Glomerular visceral epithelial cell (primary cell): ENCODE data around the gene JMJD1C.
"Not testable (repeated sequence)": the region's sequence is repeated elsewhere in the genome, so short reads cannot be mapped to it uniquely, and the experiment has no call there.

Source experiments
- DNase-seq: peaks from one replicate; pipeline ENCODE4 v3.0.0-alpha.2; 2016; ENCODE audit errors: extremely low spot score

JMJD1C gene, protein sequence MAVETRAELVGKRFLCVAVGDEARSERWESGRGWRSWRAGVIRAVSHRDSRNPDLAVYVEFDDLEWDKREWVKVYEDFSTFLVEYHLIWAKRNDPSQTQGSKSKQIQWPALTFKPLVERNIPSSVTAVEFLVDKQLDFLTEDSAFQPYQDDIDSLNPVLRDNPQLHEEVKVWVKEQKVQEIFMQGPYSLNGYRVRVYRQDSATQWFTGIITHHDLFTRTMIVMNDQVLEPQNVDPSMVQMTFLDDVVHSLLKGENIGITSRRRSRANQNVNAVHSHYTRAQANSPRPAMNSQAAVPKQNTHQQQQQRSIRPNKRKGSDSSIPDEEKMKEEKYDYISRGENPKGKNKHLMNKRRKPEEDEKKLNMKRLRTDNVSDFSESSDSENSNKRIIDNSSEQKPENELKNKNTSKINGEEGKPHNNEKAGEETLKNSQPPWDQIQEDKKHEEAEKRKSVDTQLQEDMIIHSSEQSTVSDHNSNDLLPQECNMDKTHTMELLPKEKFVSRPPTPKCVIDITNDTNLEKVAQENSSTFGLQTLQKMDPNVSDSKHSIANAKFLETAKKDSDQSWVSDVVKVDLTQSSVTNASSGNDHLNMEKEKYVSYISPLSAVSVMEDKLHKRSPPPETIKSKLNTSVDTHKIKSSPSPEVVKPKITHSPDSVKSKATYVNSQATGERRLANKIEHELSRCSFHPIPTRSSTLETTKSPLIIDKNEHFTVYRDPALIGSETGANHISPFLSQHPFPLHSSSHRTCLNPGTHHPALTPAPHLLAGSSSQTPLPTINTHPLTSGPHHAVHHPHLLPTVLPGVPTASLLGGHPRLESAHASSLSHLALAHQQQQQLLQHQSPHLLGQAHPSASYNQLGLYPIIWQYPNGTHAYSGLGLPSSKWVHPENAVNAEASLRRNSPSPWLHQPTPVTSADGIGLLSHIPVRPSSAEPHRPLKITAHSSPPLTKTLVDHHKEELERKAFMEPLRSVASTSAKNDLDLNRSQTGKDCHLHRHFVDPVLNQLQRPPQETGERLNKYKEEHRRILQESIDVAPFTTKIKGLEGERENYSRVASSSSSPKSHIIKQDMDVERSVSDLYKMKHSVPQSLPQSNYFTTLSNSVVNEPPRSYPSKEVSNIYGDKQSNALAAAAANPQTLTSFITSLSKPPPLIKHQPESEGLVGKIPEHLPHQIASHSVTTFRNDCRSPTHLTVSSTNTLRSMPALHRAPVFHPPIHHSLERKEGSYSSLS (N-terminal part only)

DNA sequence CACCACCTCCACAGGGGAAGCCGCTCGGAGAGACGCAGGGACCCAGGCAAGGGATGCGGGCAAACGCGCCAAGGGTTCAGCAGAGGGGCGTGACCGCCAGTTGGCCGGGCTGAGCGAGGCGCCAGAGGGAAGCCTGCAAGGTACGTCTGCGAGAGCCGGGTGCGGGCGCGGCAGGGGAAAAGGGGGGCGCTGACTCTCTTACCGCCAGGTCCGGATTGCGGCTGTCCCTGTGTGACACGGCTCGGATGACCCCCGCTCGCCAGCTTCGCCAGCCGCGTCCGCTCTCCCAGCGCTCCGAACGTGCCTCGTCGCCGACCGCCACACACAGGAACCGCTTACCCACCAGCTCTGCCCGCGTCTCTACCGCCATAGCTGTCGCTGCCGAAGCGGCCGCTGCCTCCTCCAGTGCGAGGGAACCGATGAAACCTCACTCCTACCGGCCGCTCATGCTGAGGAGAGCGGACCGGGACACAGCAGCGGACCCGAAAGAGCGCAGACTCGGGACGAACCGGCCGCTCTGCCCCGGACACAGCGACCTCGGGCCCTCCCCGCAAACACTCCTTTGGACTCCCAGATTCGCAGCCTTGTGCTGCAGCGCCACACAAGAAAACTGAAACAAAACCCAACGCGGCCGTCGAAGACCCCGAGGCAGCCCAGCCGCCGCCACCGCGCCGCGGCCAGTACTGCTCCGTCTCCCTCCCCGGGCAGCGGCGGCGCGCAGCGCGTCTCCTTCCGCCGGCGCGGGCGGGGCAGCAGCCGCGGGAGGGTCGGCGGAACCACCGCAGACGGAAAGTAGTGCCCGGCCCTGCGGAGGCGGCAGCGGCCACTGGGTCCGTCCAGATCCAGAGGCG is at the start of gene JMJD1C:
Gene JMJD1C (minus strand): TSS at position 685 of the 851 bp plus-strand sequence. CDS start 315 bp downstream, at position 370.
- peak; percentile 84 for DNase-seq

GRCh38 chr10:63515002-63515763 is 49.4 kb upstream of the JMJD1C start:
- peak; percentile 62 for DNase-seq

DNA sequence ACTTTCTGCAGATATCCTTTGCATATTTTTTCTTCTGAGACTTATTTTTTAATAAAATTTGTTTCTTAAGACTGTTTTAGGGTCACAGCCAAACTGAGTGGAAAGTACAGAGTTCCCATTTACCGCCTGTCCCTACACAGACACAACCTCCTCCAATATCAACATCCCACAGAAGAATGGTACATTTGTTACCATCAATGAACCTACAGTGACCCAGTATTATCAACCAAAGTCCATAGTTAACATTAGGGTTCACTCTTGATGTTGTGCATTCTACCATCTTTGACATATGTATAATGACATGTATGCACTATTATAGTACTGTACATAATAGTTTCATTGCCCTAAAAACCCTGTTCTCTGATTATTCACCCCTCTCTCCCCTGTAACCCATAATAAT is 40.8 kb upstream of the JMJD1C start:
- DNase-seq = no peak

DNA sequence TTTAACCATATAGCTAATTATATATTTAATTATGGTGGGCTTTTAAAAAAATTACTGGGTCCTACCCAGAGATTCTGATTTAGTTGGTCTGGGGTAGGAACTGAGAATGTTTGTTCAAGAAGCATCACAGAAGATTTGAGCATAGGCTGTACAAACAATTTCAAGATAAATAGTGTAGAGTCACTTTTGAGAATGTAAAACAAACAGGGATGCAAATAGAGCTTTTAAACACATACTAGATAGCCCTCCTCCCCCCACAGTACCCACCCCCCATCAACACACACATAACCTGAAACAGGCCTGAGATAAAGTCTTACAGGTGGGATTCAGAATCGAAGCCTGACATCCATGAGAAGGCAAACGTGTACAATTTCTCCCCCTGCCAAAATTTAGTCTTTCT is 39.8 kb upstream of the JMJD1C start:
- no peak for DNase-seq

- DNase-seq = no peak
Observed at GRCh38 chr10:63504145-63504881, 38.5 kb upstream of the JMJD1C start.

GRCh38 chr10:63503395-63503794 is 37.6 kb upstream of the JMJD1C start:
- no peak for DNase-seq

- DNase-seq = no peak
Observed at GRCh38 chr10:63502832-63503231, 37.1 kb upstream of the JMJD1C start.

DNA sequence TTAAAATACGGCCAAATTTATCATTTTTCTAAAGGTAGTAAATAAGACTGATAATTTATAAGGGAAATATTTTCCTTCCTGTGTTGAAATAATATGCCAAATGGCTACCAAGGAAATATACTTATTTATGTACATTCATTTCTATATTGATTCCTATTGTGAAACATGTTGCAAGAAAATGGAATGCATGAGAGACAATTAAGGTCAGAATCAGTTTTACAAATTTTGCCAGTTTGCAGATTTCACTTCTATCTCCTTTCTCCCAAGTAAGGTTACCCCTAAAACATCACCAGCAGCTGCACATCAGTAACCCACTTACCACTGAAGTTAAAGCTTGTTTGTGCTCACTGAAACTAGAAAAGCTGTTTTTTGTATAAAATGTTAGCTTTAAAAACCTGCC is 36.2 kb upstream of the JMJD1C start:
- DNase-seq = no peak

GRCh38 chr10:63500551-63500950 is 34.8 kb upstream of the JMJD1C start:
- not testable (repeated sequence) for DNase-seq

DNA sequence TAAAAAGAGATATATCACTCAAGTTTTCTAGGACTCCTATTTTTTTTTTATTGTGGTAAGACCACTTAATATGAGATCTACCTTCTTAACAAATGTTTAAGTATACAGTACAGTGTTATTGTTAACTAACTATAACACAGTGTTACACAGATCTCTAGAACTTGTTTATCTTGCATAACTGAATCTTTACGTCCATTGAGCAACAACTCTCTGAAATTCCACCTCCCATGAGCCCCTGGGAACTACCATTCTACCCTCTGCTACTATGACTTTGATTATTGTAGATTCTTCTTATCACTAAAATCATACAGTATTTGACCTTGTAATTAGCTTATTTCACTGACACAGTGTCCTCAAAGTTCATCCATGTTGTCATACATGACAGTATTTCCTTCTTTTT is 32.9 kb upstream of the JMJD1C start:
- no peak for DNase-seq

DNA sequence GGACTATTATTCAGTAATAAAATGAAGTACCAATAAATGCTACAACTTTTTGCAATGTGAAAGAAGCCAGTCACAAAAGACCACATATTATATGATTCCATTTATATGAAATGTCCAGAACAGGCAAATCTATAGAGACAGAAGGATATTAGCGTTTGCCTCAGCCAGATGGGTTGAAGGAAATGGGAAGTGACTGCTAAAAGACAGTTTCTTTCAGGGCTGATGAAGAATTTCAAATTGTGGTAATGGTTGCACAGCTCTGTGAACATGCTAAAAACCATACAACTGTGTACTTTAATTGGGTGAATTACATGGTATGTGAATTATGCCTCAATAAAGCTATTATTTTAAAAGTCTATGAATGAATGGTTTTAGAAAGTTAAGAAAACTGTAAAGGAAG is 31.5 kb upstream of the JMJD1C start:
- no peak for DNase-seq

DNA sequence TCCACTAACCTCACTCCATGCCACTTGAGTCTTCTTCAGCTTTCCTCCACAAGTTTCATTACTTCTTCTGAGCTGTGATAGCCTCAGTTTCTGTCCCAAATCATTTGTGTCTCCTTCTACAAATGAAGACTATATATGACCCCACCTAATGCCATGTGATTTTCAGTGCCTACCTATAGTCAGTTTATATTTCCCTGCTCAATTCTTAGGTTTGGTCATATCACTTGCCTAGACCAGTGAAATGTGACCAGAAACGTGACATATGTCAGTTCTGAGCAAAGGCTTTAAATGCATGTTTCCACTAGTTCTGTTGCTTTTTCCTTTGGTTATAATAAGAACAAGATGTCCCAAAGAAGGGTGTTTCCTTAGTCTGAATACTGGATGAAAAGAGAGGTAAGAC is 30.8 kb upstream of the JMJD1C start:
- DNase-seq = no peak

DNA sequence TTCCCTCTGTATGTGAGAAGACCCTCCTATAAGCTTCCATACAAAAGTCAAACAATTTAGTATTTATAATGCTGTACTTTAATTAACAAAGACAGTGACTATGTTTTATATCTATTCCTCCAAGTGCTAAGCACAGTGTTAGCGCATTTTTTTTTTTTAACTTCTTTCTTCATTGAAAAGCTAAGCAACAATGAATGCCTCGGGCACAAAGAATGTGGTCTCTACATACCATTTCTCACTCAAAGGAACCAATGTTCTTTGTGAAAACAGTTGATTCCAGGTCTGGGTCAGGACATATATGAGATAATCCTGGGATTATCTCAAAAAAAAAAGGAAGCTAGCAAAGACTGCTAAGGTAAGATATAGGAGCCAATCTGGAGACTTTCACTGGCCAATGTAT is 29.2 kb upstream of the JMJD1C start:
- DNase-seq = no peak

GRCh38 chr10:63493004-63493403 is 27.2 kb upstream of the JMJD1C start:
- DNase-seq = no peak

DNA sequence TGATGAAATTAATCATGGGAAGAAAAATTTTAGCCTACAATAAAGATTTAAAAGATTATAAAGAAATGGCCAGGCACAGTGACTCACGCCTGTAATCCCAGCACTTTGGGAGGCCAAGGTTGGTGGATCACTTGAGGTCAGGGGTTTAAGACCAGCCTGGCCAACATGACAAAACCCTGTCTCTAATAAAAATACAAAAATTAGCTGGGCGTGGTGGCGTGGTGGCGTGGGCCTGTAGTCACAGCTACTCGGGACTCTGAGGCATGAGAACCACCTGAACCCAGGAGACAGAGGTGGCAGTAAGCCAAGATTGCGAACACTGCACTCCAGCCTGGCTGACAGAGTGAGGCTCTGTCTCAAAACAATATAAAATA is 26.5 kb upstream of the JMJD1C start:
- peak; percentile 38 for DNase-seq

- DNase-seq = peak; percentile 25
Observed at GRCh38 chr10:63491588-63492316, 26.0 kb upstream of the JMJD1C start.

- no peak for DNase-seq
Observed at GRCh38 chr10:63489838-63490237, 24.1 kb upstream of the JMJD1C start.

DNA sequence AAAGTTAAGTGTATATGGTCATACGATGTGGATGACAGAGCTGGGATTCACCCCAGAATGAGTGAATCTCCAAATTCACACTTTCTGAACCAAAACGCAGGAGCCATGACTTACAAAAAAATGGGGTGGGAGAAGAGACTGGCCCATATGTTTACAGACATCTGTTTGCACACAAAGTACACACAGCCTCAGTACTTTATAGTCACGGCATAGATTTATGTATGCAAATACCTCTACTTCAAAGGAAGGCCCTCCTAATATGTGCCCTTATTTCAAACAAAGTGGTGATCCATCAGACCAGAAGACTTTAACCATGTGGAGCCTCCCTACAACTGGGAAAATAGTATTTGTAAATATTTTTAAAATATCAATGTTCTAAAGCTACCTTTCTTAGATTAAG is 22.2 kb upstream of the JMJD1C start:
- no peak for DNase-seq

DNA sequence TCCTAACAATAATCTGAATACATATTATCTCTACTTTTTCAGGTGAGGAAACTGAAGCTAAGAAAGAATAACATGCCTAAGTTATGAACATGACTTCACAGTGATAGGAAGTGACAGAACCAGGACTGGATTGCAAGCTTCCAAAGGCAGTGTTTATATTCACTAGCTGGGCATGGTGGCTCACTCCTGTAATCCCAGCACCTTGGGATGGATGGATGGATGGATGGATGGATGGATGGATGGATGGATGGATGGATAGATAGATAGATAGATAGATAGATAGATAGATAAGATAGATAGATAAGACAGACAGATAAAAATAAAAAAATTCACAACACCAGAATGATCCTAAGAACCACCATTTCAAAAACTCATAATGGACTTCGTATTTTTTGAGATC is 18.2 kb upstream of the JMJD1C start:
- no peak for DNase-seq
